Stomach (tissue), 4 donors: ENCODE measurements around the gene LRIT2.

Experiments used
- CTCF ChIP-seq, 7 experiments: fragments of 450-650 bp in 4 of 7; fragments of 200-600 bp in 3 of 7; sonication (generic) in 3 of 7; IDR thresholded peaks; one replicate each; pipeline ENCODE4 v1.5.1; 2016 to 2019; ENCODE audit warnings: antibody characterized with exemption in 7 of 7, control low read depth in 2 of 7, mild to moderate bottlenecking in 1 of 7
- POLR2AphosphoS5 ChIP-seq, 3 donors: sonication (generic); formaldehyde crosslinking; IDR thresholded peaks; one replicate each; pipeline ENCODE4 v1.6.1; 2016; ENCODE audit warnings: antibody characterized with exemption in 3 of 3

DNA sequence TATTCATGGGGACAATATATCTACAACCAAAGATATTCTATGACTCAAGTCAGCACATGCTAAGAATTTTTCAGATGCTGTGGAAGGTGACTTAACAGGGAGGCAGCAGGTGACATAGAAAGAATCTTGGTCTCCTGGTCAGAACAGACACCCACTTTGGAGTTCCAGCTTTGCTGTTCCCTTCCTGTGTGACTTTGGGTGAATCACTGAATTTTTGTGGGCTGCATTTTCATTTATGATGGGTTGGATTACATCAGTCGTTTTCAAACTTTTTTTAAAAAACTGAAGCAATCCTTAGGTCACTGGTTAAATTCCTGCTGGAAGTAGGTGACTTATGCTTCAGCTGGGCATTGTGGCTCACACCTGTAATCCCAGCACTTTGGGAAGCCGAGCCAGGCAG is 44.4 kb upstream of the LRIT2 start:
- no peak for TF ChIP-seq CTCF (IDR thresholded peaks at IDR 0.05)
- TF ChIP-seq POLR2AphosphoS5 (IDR thresholded peaks at IDR 0.05): no peak
